DOHH2 (cell line): ENCODE measurements around the gene ADK.

Source experiments
- EZH2phosphoT487 ChIP-seq: fragments of 200-600 bp; sonication (generic); IDR thresholded peaks from 2 replicates; pipeline ENCODE4 v1.6.1; 2017; ENCODE audit warnings: borderline replicate concordance, mild to moderate bottlenecking, antibody characterized with exemption, low read length, moderate library complexity, mixed read lengths
- TF ChIP-seq, protein P1 (sequence below): fragments of 200-600 bp; sonication (generic); IDR thresholded peaks from one replicate; pipeline ENCODE4 v1.5.1; 2014; ENCODE audit warnings: antibody characterized with exemption, mild to moderate bottlenecking, low read depth, low read length; ENCODE audit not compliant: poor library complexity, severe bottlenecking

DNA sequence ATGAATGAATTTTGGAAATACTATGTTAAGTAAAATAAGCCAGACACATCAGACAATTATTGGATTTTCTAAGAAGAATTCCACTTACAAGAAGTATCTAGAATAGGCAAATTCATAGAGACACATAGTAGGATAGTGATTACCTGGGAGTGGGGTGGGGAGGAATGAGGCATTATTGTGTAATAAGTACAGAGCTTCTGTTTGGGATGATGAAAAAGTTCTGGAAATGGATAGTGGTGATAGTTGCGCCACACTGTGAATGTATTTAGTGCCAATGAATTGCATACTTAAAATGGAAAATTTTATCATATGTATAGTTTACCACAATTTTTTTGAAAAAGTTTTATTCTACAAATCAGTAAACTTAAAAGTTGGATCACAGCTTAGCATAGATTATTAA is 378.2 kb downstream of the ADK start:
- TF ChIP-seq, protein P1, sequence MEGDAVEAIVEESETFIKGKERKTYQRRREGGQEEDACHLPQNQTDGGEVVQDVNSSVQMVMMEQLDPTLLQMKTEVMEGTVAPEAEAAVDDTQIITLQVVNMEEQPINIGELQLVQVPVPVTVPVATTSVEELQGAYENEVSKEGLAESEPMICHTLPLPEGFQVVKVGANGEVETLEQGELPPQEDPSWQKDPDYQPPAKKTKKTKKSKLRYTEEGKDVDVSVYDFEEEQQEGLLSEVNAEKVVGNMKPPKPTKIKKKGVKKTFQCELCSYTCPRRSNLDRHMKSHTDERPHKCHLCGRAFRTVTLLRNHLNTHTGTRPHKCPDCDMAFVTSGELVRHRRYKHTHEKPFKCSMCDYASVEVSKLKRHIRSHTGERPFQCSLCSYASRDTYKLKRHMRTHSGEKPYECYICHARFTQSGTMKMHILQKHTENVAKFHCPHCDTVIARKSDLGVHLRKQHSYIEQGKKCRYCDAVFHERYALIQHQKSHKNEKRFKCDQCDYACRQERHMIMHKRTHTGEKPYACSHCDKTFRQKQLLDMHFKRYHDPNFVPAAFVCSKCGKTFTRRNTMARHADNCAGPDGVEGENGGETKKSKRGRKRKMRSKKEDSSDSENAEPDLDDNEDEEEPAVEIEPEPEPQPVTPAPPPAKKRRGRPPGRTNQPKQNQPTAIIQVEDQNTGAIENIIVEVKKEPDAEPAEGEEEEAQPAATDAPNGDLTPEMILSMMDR = no peak
- TF ChIP-seq EZH2phosphoT487 = no peak
